Caco-2 (cell line): ENCODE results near the gene MAN1B1. TPM values are rescaled to one million over a fixed set of nuclear protein-coding genes. Genes with fewer than 3 reads are reported as not detected.

Experiments used
- BruUV-seq: library from RNA; stranded (reverse); fragments of 400-500 nt; replicated peaks from 2 replicates; lab custom pipeline; 2021; lab: Mats Ljungman, UMichigan
- CTCF ChIA-PET: fragments of 300-600 bp; sonication (Branson Sonifier 250); formaldehyde crosslinking; loops from one replicate; lab custom pipeline; 2022; ENCODE audit warnings: antibody characterized with exemption; lab: Charles Lee
- POLR2A ChIA-PET: fragments of 300-600 bp; sonication (Branson Sonifier 250); formaldehyde crosslinking; loops from one replicate; lab custom pipeline; 2022; ENCODE audit warnings: antibody characterized with exemption; lab: Charles Lee
- DNase-seq, 2 experiments: peaks; one replicate each; pipeline versions ENCODE4 v3.0.0 to v3.0.0-alpha.2; 2020 to 2022
- H3K27me3 ChIP-seq: replicated peaks from 2 replicates; pipeline ENCODE4 v1.6.0; 2011; ENCODE audit warnings: low read length; ENCODE audit not compliant: control insufficient read depth, insufficient read depth
- H3K36me3 ChIP-seq: 2 replicates; pipeline ENCODE4 v1.5.1; 2011; ENCODE audit warnings: low read length; ENCODE audit not compliant: control insufficient read depth, insufficient read depth
- H3K4me1 ChIP-seq: fragments of 250-450 bp; sonication (Bioruptor Pico); 2 replicates; pipeline ENCODE4 v1.5.1; 2020; ENCODE audit warnings: mild to moderate bottlenecking
- H3K4me3 ChIP-seq: 2 replicates; pipeline ENCODE4 v1.5.1; 2011; ENCODE audit warnings: low read depth, mild to moderate bottlenecking, control low read depth, low read length
- H3K9me3 ChIP-seq: fragments of 250-450 bp; sonication (Bioruptor Pico); 2 replicates; pipeline ENCODE4 v1.5.1; 2020; ENCODE audit warnings: mild to moderate bottlenecking, moderate library complexity
- H3K27ac Mint-ChIP-seq: one replicate; pipeline ENCODE4 v1.8.0; 2022; ENCODE audit warnings: mixed read lengths; ENCODE audit not compliant: unreplicated experiment
- H3K27me3 Mint-ChIP-seq: one replicate; pipeline ENCODE4 v1.8.0; 2022; ENCODE audit warnings: mixed read lengths; ENCODE audit not compliant: insufficient read depth, unreplicated experiment
- H3K36me3 Mint-ChIP-seq: one replicate; pipeline ENCODE4 v1.8.0; 2022; ENCODE audit warnings: mild to moderate bottlenecking, mixed read lengths; ENCODE audit not compliant: insufficient read depth, unreplicated experiment
- H3K4me1 Mint-ChIP-seq: one replicate; pipeline ENCODE4 v1.8.0; 2022; ENCODE audit warnings: low read depth, mixed read lengths; ENCODE audit not compliant: unreplicated experiment
- H3K4me3 Mint-ChIP-seq: one replicate; pipeline ENCODE4 v1.8.0; 2022; ENCODE audit warnings: mild to moderate bottlenecking, moderate library complexity, mixed read lengths; ENCODE audit not compliant: unreplicated experiment
- H3K9me3 Mint-ChIP-seq: one replicate; pipeline ENCODE4 v1.8.0; 2022; ENCODE audit warnings: mixed read lengths; ENCODE audit not compliant: unreplicated experiment
- intact Hi-C: fragments of 100-400 bp; cut with micrococcal nuclease; formaldehyde crosslinking; loops from one replicate; pipeline ENCODE4 v1.10.0; 2022; ENCODE audit not compliant: unreplicated experiment
- total RNA-seq: library from RNA; stranded (reverse); gene quantifications from 2 replicates; pipeline ENCODE4 v1.2.3, GENCODE V29; 2022
- TF ChIP-seq, protein P1 (sequence below), 2 experiments: fragments of 200-600 bp in 1 of 2; IDR thresholded peaks; 1 replicate in 1 of 2; 2 replicates in 1 of 2; pipeline versions ENCODE4 v1.5.1 to v1.8.0; 2011 to 2022; ENCODE audit warnings: antibody characterized with exemption in 1 of 2, control low read depth in 1 of 2, inconsistent platforms in 1 of 2, low read depth in 1 of 2, low read length in 1 of 2, mild to moderate bottlenecking in 1 of 2, moderate library complexity in 1 of 2; ENCODE audit not compliant: insufficient read depth in 1 of 2, severe bottlenecking in 1 of 2, unreplicated experiment in 1 of 2

Gene MAN1B1
- total RNA-seq, 1 experiment from 2014 or later: 57.7 TPM

- H3K4me1 ChIP-seq: peaks cover 13% of the 10 kb centered on the region
- POLR2A ChIA-PET: interaction anchor here (0.6 kb wide), 1 partner anchor 276 kb away, joined by 3 read pairs; no protein-coding TSS in a partner anchor
- BruUV-seq: no TSS peak
- Mint-ChIP-seq H3K9me3 (no peaks in the 10 kb centered on the region), H3K27ac (no peak overlapping the region), H3K4me3 (no peak overlapping the region), H3K36me3 (peaks cover 13% of the 10 kb centered on the region), H3K4me1 (peaks cover 2% of the 10 kb centered on the region), H3K27me3 (no peaks in the 10 kb centered on the region)
- DNase-seq: no peak
- peaks cover 1% of the 10 kb centered on the region for H3K36me3 ChIP-seq
- intact Hi-C loops: no loop called here
- CTCF ChIA-PET: interaction anchor here (1.7 kb wide), 1 partner anchor 13 kb away, joined by 8 read pairs; no protein-coding TSS in a partner anchor
- no peaks in the 10 kb centered on the region for H3K27me3 ChIP-seq
- TF ChIP-seq, protein P1, sequence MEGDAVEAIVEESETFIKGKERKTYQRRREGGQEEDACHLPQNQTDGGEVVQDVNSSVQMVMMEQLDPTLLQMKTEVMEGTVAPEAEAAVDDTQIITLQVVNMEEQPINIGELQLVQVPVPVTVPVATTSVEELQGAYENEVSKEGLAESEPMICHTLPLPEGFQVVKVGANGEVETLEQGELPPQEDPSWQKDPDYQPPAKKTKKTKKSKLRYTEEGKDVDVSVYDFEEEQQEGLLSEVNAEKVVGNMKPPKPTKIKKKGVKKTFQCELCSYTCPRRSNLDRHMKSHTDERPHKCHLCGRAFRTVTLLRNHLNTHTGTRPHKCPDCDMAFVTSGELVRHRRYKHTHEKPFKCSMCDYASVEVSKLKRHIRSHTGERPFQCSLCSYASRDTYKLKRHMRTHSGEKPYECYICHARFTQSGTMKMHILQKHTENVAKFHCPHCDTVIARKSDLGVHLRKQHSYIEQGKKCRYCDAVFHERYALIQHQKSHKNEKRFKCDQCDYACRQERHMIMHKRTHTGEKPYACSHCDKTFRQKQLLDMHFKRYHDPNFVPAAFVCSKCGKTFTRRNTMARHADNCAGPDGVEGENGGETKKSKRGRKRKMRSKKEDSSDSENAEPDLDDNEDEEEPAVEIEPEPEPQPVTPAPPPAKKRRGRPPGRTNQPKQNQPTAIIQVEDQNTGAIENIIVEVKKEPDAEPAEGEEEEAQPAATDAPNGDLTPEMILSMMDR (IDR thresholded peaks at IDR 0.05; ENCODE audit: insufficient read depth in 1 of 2, low read depth in 1 of 2, low read length in 1 of 2, severe bottlenecking in 1 of 2, unreplicated experiment in 1 of 2): no peak
- H3K4me3 ChIP-seq: no peak overlapping the region
- H3K9me3 ChIP-seq: no peaks in the 10 kb centered on the region
Observed at GRCh38 chr9:137080260-137081122, 6.3 kb upstream of the MAN1B1 start.

DNA sequence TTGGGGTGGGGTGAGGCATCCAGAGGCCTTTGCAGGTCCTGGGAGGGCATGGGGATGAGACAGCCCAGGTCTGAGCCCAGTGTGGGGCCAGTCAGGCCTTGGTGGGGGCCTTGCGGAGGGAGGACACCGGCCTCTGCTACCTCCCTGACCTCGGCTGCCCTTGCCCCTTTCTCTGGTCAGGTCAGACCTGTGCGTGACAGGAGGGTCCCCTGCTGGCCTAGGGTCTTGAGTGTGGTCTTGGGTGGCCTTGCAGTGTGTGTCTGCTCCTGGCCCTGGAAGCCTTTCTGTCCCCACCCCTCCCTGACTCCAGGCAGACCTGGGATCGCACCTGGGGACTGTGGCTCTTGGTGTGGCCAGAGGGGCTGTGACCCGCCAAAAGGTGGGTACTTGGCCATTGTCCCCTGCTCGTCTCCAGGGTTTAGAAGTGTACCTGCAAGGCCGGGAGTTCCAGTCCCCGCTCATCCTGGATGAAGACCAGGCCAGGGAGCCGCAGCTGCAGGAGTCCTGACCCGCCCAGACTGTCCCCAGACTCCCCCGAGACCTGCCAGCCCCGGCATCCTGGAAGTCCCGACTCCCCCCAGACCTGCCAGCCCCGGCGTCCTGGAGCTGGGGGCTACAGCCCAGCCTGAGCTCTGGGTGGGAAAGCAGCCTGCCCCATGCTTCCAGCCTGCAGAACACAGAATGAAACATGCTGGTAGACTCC is 4.4 kb upstream of the MAN1B1 start:
- CTCF ChIA-PET: interaction anchor here (0.5 to 1.7 kb wide), 3 partner anchors 9 to 562 kb away, joined by 3 to 8 read pairs (median 4); no protein-coding TSS in a partner anchor
- H3K9me3 Mint-ChIP-seq: no peaks in the 10 kb centered on the region

DNA sequence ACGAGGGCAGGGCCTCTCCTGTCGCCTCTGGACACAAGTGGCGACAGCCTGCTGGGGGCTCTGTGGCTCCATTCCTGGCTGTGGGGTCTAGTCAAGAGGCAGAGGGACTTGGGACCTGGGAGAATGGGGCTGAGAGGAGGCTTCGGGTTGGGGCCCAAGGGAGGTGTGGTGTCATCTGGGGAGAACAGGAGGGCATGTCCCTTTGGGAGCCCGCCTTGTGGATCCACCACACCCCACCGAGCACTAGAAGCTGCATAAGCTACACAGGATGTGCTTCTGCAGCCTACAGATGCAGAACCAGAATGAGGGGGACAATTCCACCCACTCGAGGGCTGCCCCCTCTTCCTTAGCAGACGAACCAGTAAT is 3.9 kb upstream of the MAN1B1 start:
- Histone ChIP-seq H3K4me1 (peaks cover 14% of the 10 kb centered on the region), H3K9me3 (no peaks in the 10 kb centered on the region), H3K36me3 (peaks cover 1% of the 10 kb centered on the region), H3K4me3 (no peak overlapping the region), H3K27me3 (no peaks in the 10 kb centered on the region)
- BruUV-seq: no TSS peak
- Mint-ChIP-seq H3K36me3 (peaks cover 19% of the 10 kb centered on the region), H3K9me3 (no peaks in the 10 kb centered on the region), H3K4me1 (peaks cover 11% of the 10 kb centered on the region), H3K27me3 (no peaks in the 10 kb centered on the region), H3K27ac (no peak overlapping the region), H3K4me3 (no peak overlapping the region)
- no peak for DNase-seq
- ChIA-PET POLR2A (no interaction called here), CTCF (no interaction called here)
- TF ChIP-seq, protein P1 (IDR thresholded peaks at IDR 0.05; ENCODE audit: insufficient read depth in 1 of 2, low read depth in 1 of 2, low read length in 1 of 2, severe bottlenecking in 1 of 2, unreplicated experiment in 1 of 2): no peak
- intact Hi-C loops: no loop called here

More for the DNA sequence above, 4.4 kb upstream of the MAN1B1 start:
- no peak overlapping the region for H3K4me3 Mint-ChIP-seq
- BruUV-seq: no TSS peak
- Histone ChIP-seq H3K4me3 (no peak overlapping the region), H3K27me3 (no peaks in the 10 kb centered on the region), H3K36me3 (peaks cover 1% of the 10 kb centered on the region), H3K9me3 (no peaks in the 10 kb centered on the region), H3K4me1 (peaks cover 15% of the 10 kb centered on the region)
- H3K36me3 Mint-ChIP-seq: peaks cover 19% of the 10 kb centered on the region
- DNase-seq: no peak
- H3K4me1 Mint-ChIP-seq: peaks cover 7% of the 10 kb centered on the region
- no peak overlapping the region for H3K27ac Mint-ChIP-seq
- POLR2A ChIA-PET: no interaction called here
- no peaks in the 10 kb centered on the region for H3K27me3 Mint-ChIP-seq
- TF ChIP-seq, protein P1 (IDR thresholded peaks at IDR 0.05; ENCODE audit: insufficient read depth in 1 of 2, low read depth in 1 of 2, low read length in 1 of 2, severe bottlenecking in 1 of 2, unreplicated experiment in 1 of 2): no peak
- intact Hi-C loops: no loop called here
